GM19239 (cell line): Measurements from ENCODE around the gene TMEM82.
"Not testable (repeated sequence)": the region's sequence is repeated elsewhere in the genome, so short reads cannot be mapped to it uniquely, and the experiment has no call there.

Experiments
- DNase-seq: peaks from one replicate; pipeline ENCODE4 v3.0.0; 2011; ENCODE audit warnings: low spot score; ENCODE audit not compliant: insufficient read length
- FAIRE-seq: peaks from 2 replicates; lab custom pipeline; 2011; peaks lifted over from hg19 to GRCh38; lab: Jason Lieb, UNC

Gene TMEM82

DNA sequence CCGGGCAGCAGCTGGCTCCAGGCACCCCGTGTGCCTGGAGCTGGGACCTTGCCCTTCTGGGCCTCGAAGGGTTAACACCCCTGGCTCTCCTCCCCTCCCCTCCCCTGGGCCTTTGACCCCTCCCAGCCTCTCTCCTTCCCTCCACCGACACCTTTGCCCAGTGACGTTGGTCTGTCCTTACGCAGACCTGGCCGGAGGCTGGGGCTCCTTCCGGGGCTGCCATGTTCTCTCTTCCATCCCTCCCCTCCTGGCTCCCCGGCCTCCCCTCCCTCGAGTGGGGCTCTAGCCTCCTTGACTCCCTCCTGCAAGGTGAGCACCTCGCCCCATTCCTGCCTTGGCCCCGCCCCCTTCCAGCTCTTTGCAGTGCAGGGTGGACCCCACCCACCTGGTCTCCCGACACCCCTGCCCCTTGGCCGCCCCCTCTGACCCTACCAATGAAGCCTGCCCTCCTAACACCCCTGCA, at the start of gene TMEM82:
TSS of gene TMEM82 (plus strand) at position 161 of the 463 bp plus-strand sequence. CDS start at position 222, 61 bp downstream.
- no peak for DNase-seq
- no peak for FAIRE-seq

- FAIRE-seq = no peak
- DNase-seq = no peak
These were observed 48.9 kb upstream of the TMEM82 start for GRCh38 chr1:15693371-15693770.

DNA sequence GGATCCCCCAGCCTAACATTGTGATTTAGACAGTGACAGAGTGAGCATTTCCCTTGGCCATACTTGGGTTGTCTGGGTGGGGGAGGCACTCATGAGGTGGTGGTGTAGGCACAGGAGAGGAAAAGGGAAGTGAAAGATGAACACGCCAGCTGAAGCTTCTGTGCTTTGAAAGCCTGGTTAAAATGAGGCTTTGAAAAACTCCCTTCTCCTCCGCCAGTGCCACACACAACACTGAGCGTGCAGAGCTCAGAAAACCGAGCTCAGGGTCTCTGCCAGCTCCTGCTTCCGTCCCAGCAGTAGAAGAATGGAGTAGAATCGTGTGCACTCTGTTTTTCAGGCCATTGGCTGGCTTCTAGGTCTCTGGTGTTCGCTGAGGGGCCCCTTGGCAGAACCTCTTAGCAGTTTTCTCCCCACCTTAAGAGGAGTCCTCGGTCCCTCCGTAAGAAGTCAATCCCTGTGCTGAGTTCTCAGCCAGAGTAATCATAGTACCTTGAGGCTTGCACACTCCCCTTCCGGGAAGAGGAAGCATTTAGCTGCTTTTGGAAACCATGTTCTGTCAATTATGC, 45.3 kb upstream of the TMEM82 start:
- DNase-seq (peak; percentile 84), FAIRE-seq (peak; percentile 96)

GRCh38 chr1:15698201-15698600, 44.1 kb upstream of the TMEM82 start:
- DNase-seq = no peak
- no peak for FAIRE-seq

DNA sequence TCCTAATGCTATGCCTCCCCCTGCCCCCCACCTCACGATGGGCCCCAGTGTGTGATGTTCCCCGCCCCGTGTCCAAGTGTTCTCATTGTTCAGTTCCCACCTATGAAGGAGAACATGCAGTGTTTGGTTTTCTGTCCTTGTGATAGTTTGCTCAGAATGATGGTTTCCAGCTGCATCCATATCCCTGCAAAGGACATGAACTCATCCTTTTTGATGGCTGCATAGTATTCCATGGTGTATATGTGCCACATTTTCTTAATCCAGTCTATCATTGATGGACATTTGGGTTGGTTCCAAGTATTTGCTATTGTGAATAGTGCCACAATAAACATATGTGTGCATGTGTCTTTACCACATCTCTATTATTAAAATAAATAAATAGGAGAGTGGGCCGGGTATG, 43.0 kb upstream of the TMEM82 start:
- not testable (repeated sequence) for DNase-seq, FAIRE-seq

DNA sequence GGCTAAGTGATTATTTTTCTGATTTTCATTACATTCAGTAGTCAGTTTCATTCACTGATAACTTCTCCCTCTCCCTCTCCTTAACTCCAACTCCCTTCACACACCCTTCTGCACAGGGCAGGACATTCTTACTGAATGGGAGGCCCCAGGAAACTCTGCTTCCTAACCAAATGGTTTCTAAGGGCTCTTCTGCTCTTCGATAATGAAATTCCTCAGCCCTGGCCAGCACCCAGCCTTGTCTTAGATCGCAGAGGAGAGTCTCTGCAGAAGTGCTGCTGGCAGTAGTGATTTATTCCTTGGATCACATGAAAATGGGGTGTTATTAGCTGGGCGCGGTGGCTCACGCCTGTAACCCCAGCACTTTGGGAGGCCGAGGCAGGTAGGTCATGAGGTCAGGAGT, 41.8 kb upstream of the TMEM82 start:
- FAIRE-seq (no peak), DNase-seq (no peak)

GRCh38 chr1:15701784-15702183, 40.5 kb upstream of the TMEM82 start:
- DNase-seq (no peak), FAIRE-seq (no peak)

- FAIRE-seq = no peak
- no peak for DNase-seq
These were observed 39.4 kb upstream of the TMEM82 start for GRCh38 chr1:15702722-15703550.

DNA sequence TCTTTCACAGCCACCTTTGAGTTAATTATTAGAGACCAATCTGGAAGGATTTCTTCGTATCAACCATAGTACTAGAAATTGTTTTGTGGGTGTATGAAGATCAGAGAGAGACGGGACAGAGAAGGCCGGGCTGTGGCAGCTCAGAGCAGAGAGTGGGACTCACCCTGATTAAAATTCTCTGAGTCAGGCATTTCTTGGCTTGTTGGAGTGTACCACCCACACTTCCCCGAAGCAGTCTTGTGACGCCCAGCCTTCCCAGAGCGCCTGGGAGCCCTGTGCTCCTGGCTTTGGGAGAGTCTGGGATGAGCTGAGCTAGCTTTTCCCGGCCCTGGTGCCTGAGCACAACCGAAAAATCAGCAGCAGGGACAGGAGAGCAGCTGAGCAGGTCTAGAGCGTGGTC, 38.7 kb upstream of the TMEM82 start:
- DNase-seq (no peak), FAIRE-seq (no peak)

GRCh38 chr1:15704526-15705183, 37.6 kb upstream of the TMEM82 start:
- DNase-seq = no peak
- FAIRE-seq = no peak

DNA sequence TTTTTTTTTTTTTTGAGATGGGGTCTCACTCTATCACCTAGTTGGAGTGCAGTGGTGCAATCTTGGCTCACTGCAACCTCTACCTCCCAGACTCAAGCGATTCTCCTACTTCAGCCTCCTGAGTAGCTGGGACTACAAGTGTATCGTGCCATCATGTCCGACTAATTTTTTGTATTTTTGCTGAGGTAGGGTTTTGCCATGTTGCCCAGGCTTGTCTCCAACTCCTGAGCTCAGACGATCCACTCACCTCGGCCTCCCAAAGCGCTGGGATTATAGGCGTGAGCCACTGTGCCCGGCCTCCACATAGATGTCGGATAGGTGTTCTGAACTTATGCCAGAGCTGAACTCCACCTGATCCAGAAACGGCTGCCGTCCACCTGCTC, 37.1 kb upstream of the TMEM82 start:
- DNase-seq = no peak
- no peak for FAIRE-seq

DNA sequence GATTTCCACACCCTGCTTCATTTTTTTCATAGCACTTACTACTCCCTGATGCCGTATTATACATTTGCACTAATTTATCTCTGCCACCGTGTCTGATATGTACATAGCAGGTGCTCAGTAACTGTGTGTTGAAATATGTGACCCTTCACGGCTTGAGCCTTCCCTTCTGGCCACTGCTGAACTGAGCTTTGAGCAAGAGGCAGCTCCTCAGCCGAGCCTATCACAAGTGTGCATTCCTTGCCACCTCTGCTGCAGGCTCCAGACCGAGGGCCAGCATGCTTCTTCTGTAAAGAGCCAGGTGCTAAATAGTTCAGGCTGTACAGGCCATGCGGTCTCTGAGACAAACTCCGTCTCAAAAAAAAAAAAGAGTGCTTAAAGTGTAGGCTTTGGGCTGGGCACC, 35.5 kb upstream of the TMEM82 start:
- FAIRE-seq = no peak

DNA sequence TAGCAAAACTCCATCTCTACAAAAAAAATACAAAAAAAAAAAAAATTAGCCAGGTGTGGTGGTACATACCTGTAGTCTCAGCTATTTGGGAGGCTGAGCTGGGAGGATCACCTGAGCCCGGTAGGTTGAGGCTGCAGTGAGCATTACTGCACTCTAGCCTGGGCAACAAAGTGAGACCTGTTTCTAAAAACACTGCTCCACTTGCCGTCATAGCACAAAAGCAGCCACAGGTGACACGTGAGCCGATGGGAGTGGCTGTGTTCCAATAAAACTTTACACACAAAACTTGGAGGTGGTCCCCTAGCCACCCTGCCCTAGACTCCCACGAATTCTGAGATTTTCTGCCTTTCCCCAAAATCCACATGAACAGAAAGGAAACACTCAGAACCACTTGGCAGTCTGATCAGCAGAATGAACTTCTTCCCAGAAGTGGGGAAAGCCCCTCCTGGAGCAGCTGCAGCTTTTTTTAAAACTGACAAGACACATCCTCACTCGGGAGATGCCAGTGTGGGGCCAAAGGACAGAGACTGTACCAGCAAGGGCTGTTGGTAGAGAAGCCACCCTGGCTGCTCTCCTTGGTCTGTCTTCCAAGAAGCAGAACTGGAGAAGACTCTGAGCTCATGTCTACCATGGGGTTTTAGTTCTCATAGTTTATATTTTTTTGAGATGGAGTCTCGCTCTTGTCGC, 34.9 kb upstream of the TMEM82 start:
- FAIRE-seq = no peak

More for the DNA sequence above, 35.5 kb upstream of the TMEM82 start:
- DNase-seq = no peak

DNA sequence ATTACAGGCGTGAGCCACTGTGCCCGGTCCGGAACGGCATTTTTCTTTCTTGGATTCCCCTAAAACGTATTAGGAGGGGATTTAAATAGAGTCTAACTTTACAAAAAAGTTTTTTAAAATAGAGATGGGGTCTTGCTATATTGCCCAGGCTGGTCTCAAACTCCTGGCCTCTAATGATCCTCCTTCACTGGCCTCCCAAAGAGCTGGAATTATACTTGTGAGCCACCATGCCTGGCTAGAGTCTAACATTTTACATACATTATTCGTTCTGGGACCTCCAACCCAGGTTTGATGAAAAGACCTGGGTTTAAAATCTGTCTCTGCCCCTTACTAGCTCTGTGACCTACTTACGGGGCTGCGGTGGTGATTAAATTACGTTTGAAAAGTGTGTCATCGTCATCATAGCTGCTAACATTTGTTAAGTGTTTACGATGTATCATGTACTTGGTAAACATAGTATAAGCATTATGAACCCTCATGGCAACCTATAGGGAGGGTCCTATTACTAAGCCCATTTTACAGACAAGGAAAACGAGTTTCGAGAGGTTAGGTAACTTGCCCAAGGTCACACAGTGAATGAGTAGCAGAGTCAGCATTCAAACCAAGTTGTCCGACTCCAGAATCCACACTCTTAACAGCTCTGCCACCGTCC, 33.7 kb upstream of the TMEM82 start:
- FAIRE-seq (no peak), DNase-seq (no peak)

More for the DNA sequence above, 34.9 kb upstream of the TMEM82 start:
- no peak for DNase-seq

DNA sequence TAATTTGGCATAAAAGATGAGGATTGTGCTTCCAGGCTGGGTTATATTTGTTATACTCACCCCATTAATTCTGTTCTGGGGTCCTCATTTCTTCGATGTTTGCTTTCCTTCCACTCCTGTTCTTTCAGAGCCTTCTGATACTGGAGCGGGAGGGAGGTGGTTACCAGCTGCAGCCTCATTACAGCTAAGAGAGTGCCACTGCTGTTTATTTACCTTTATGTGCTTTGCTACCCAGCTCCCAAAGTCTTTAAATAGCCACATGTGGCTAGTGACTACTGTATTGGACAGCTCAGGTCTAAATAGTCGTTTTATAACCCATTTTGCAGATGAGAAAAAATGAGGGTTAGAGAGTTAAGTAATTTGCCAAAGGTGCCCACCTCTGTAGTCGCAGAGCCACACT, 33.1 kb upstream of the TMEM82 start:
- FAIRE-seq (no peak), DNase-seq (no peak)

DNA sequence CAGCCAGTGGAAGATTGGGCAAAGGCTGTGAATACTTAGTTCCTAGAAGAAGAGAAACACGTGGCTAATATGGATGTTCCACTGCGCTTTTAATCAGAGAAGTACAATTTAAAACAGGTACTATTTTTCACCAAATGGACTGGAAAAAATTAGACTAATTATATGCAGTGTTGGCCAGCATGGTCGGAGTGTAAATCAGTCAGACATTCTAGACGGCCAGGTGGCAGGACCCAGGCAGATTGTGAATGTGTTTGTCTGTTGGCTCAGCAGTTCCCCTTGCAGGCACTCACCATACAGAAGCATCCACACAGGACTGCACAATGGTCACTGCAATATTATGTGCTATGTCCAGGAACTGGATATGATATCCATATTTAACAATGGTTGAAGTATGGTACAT, 30.1 kb upstream of the TMEM82 start:
- DNase-seq (no peak), FAIRE-seq (no peak)

DNA sequence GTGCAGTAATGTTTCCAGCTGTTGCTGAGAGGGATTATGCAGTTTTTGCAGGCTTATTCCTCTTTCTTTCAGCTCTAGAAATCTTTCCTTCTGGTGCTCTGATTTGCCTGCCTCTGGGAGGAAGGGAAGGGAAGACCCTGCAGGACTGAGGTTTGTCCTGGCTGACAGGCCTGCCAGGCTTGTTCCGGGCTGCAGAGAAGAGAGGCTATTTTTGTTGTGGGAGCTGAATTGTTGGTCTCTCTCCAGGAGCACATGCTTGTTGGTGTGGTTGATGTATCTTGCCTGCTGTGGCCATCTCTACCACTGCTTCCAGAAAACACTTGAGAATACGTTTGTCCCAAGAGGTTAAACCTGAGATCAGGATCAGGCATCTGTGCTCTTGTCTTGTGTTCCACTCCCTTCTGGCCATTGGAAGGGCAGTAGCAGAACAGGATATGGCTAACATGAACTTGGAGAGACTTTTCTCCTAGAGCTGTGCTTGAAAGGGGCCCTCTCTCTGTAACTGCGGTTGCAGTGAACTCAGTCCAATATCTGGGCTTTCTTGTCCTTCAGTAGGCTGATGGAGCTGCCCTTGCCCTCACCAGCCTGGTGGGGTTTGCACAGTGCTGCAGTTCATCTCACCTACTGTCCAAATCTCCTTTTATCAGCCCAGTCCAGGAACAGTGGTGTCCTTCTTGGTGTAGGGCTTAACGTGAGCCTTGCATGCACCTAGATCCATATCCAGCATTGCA, 27.7 kb upstream of the TMEM82 start:
- no peak for FAIRE-seq
- no peak for DNase-seq

- no peak for DNase-seq
- FAIRE-seq = no peak
These were observed 24.7 kb upstream of the TMEM82 start for GRCh38 chr1:15717418-15718125.

- FAIRE-seq (no peak), DNase-seq (no peak)
These were observed 24.1 kb upstream of the TMEM82 start for GRCh38 chr1:15718199-15718601.
